Prostate gland (tissue), 2 donors: ENCODE measurements around the gene CDH11.

Source experiments
- CTCF ChIP-seq, 4 experiments: fragments of 200-600 bp in 2 of 4; fragments of 450-650 bp in 2 of 4; sonication (generic) in 2 of 4; IDR thresholded peaks; 1 replicate in 3 of 4; 2 replicates in 1 of 4; pipeline ENCODE4 v1.5.1; 2016 to 2019; ENCODE audit warnings: antibody characterized with exemption in 4 of 4, mild to moderate bottlenecking in 2 of 4, moderate library complexity in 2 of 4
- POLR2A ChIP-seq: fragments of 450-650 bp; IDR thresholded peaks from one replicate; pipeline ENCODE4 v1.6.1; 2016; ENCODE audit warnings: antibody characterized with exemption, mild to moderate bottlenecking
- POLR2AphosphoS5 ChIP-seq: sonication (generic); formaldehyde crosslinking; IDR thresholded peaks from one replicate; pipeline ENCODE4 v1.6.1; 2017; ENCODE audit warnings: antibody characterized with exemption

- TF ChIP-seq POLR2AphosphoS5 (no peak), CTCF (IDR thresholded peaks at IDR 0.05) (no peak), POLR2A (no peak)
Measured at GRCh38 chr16:65038100-65038499, 83.8 kb downstream of the CDH11 start.
